CD4-positive, alpha-beta T cell (primary cell): ENCODE data around the gene MAP4. TPM values are rescaled to one million over a fixed set of nuclear protein-coding genes. Genes with fewer than 3 reads are reported as not detected.
A peak's percentile ranks its signal among the peaks of the same experiment; 100 is the strongest.

Experiments
- ATAC-seq: fragments of 200-7000 bp; cut with Tn5 transposase; one replicate; pipeline ENCODE4 v1.10.0; 2022; ENCODE audit warnings: mild to moderate bottlenecking; ENCODE audit not compliant: poor library complexity
- CTCF ChIA-PET: fragments of 350-600 bp; sonication (Branson Sonifier 250); formaldehyde crosslinking; loops from one replicate; lab custom pipeline; 2021; ENCODE audit warnings: antibody characterized with exemption, inconsistent platforms; lab: Charles Lee
- POLR2A ChIA-PET: fragments of 350-600 bp; sonication (Branson Sonifier 250); formaldehyde crosslinking; loops from one replicate; lab custom pipeline; 2021; ENCODE audit warnings: antibody characterized with exemption, inconsistent platforms; lab: Charles Lee
- DNase-seq, 14 experiments: peaks; one replicate each; pipeline ENCODE4 v3.0.0-alpha.2; 2013 to 2020; ENCODE audit warnings: mixed read lengths in 2 of 14
- H3K27ac ChIP-seq, 2 donors: one replicate each; pipeline versions ENCODE4 v1.5.1 to v1.7.0; 2013; ENCODE audit warnings: low read length in 2 of 2, low read depth in 1 of 2, mild to moderate bottlenecking in 1 of 2
- H3K27me3 ChIP-seq, 2 experiments: 1 replicate in 1 of 2; 2 replicates in 1 of 2; pipeline versions ENCODE4 v1.6.1 to v1.7.0; 2013; ENCODE audit warnings: low read length in 2 of 2, control low read depth in 1 of 2, mild to moderate bottlenecking in 1 of 2, moderate library complexity in 1 of 2; ENCODE audit not compliant: insufficient read depth in 2 of 2, control insufficient read depth in 1 of 2
- H3K36me3 ChIP-seq: one replicate; pipeline ENCODE4 v1.6.1; 2013; ENCODE audit warnings: low read length, control low read depth; ENCODE audit not compliant: insufficient read depth
- H3K4me1 ChIP-seq: one replicate; pipeline ENCODE4 v1.6.1; 2013; ENCODE audit warnings: low read length, control low read depth; ENCODE audit not compliant: insufficient read depth
- H3K4me3 ChIP-seq: one replicate; pipeline ENCODE4 v1.5.1; 2013; ENCODE audit warnings: mild to moderate bottlenecking, low read length, moderate library complexity
- H3K9me3 ChIP-seq, 2 experiments: 1 replicate in 1 of 2; 2 replicates in 1 of 2; pipeline versions ENCODE4 v1.6.1 to v1.7.0; 2013; ENCODE audit warnings: low read length in 2 of 2, mild to moderate bottlenecking in 2 of 2, control low read depth in 1 of 2, moderate library complexity in 1 of 2; ENCODE audit not compliant: control insufficient read depth in 1 of 2, insufficient read depth in 1 of 2
- H3K27ac Mint-ChIP-seq: one replicate; pipeline ENCODE4 v1.8.0; 2020; ENCODE audit warnings: mixed read lengths
- H3K27me3 Mint-ChIP-seq: one replicate; pipeline ENCODE4 v1.8.0; 2021; ENCODE audit warnings: mixed read lengths
- H3K36me3 Mint-ChIP-seq: one replicate; pipeline ENCODE4 v1.8.0; 2021; ENCODE audit warnings: low read depth, mixed read lengths
- H3K4me1 Mint-ChIP-seq: one replicate; pipeline ENCODE4 v1.8.0; 2021; ENCODE audit warnings: low read depth, mixed read lengths
- H3K4me3 Mint-ChIP-seq: one replicate; pipeline ENCODE4 v1.8.0; 2020; ENCODE audit warnings: mild to moderate bottlenecking, mixed read lengths
- H3K9me3 Mint-ChIP-seq: one replicate; pipeline ENCODE4 v1.8.0; 2020; ENCODE audit warnings: mixed read lengths
- intact Hi-C, 2 experiments: fragments of 100-400 bp; cut with DNase I in 1 of 2; cut with micrococcal nuclease in 1 of 2; formaldehyde crosslinking; loops; one replicate each; pipeline versions ENCODE4 v1.15.1 to v1.9.0; 2023 to 2025; cut with DNase I, micrococcal nuclease
- total RNA-seq, 174 experiments: library from RNA in 2 of 174; stranded (reverse) in 2 of 174; gene quantifications; one replicate each; pipeline ENCODE4 v1.2.3 and lab custom pipeline; 2021 to 2026
- TF ChIP-seq, protein P1 (sequence below): fragments of 200-600 bp; IDR thresholded peaks from one replicate; pipeline ENCODE4 v1.8.0; 2022; ENCODE audit warnings: antibody characterized with exemption, mild to moderate bottlenecking

The MAP4 gene
- total RNA-seq, 2 experiments from 2014 or later, result 42.2 to 42.6 TPM

DNA sequence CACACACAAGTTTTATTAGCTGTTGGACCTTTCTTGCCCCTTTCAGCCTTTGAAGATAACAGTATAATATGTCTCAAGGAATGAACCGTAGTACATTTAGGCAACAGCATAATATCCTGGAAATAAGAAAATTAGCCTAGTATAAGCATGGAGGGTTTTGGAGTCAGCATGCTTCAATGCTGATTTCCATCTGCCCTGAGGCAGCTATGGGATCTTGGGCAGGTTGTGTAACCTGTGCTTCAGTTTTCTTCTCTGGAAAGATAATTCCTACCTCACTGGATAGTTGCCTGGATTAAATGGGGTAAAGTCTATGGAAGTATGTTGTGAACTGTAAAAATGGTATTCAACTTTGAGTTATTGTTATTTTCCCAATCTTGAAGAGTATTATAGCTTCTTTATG is 211.6 kb downstream of the MAP4 start:
- TF ChIP-seq, protein P1, sequence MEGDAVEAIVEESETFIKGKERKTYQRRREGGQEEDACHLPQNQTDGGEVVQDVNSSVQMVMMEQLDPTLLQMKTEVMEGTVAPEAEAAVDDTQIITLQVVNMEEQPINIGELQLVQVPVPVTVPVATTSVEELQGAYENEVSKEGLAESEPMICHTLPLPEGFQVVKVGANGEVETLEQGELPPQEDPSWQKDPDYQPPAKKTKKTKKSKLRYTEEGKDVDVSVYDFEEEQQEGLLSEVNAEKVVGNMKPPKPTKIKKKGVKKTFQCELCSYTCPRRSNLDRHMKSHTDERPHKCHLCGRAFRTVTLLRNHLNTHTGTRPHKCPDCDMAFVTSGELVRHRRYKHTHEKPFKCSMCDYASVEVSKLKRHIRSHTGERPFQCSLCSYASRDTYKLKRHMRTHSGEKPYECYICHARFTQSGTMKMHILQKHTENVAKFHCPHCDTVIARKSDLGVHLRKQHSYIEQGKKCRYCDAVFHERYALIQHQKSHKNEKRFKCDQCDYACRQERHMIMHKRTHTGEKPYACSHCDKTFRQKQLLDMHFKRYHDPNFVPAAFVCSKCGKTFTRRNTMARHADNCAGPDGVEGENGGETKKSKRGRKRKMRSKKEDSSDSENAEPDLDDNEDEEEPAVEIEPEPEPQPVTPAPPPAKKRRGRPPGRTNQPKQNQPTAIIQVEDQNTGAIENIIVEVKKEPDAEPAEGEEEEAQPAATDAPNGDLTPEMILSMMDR, result no peak
- H3K27ac Mint-ChIP-seq, result peak overlapping the region; percentile 96
- Histone ChIP-seq H3K4me1 (peaks cover 26% of the 10 kb centered on the region), H3K36me3 (peaks cover 15% of the 10 kb centered on the region), H3K27me3 (no peaks in the 10 kb centered on the region), H3K27ac (no peak overlapping the region), H3K9me3 (no peaks in the 10 kb centered on the region), H3K4me3 (no peak overlapping the region)
- peak overlapping the region; percentile 95 for H3K4me3 Mint-ChIP-seq
- ChIA-PET CTCF (interaction anchor here (0.9 to 2.1 kb wide), 3 partner anchors 15 to 23 kb away, joined by 3 to 8 read pairs (median 4); no protein-coding TSS in a partner anchor), POLR2A (interaction anchor here (0.9 to 1.5 kb wide), 2 partner anchors 18 to 20 kb away, joined by 3 read pairs; no protein-coding TSS in a partner anchor)
- DNase-seq, result no peak
- peaks cover 20% of the 10 kb centered on the region for H3K4me1 Mint-ChIP-seq
- no peaks in the 10 kb centered on the region for H3K9me3 Mint-ChIP-seq
- intact Hi-C loops, result loop anchor here (5.0 to 10.0 kb wide), 3 partner anchors 282 to 420 kb away; partner anchors contain the start of gene PTPN23 (in 1 of the 2)
- H3K27me3 Mint-ChIP-seq, result no peaks in the 10 kb centered on the region
- ATAC-seq, result no peak
- peaks cover 3% of the 10 kb centered on the region for H3K36me3 Mint-ChIP-seq

DNA sequence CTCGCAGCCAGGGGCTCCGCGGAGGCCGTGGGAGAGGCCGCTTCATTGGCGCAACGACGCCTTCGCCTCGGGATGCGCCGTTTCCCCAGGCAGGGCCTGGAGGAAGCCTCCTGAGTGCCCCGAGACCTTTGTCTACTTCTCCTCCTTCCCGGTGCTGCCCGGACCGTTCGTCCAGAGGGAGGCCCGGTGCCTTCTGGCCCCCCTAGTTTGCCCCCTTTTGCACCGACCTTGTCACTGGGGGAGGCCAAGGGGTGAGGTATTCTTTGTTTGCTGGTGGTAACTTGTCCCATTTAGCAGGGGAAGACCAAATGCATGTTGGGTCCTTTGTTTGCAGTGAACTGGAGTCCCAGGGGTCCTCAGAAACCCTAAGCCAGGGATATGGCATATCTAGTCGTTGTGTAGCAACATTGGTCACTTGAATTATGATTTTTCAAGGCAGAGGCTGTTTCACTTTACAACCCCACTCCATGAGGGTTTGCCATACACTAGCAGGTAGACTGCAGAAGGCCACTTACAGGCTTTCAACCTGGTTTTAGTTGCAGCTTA is 212.7 kb downstream of the MAP4 start:
- H3K36me3 Mint-ChIP-seq, result no peaks in the 10 kb centered on the region
- peak overlapping the region; percentile 98 for H3K4me3 ChIP-seq
- DNase-seq, result peak in 2 of 14 experiments; percentile 10 to 20
- intact Hi-C loops, result loop anchor here (1.0 to 10.0 kb wide), 6 partner anchors 21 to 419 kb away; partner anchors contain the start of genes ELP6 (in 1 of the 2), PTPN23 (in 1 of the 2) and SMARCC1 (in 1 of the 2)
- ChIA-PET CTCF (interaction anchor here (1.7 to 2.1 kb wide), 2 partner anchors 14 to 21 kb away, joined by 4 to 8 read pairs; no protein-coding TSS in a partner anchor), POLR2A (no interaction called here)
- peaks cover 20% of the 10 kb centered on the region for H3K4me1 Mint-ChIP-seq
- H3K4me1 ChIP-seq, result peaks cover 26% of the 10 kb centered on the region
- peaks cover 12% of the 10 kb centered on the region for H3K36me3 ChIP-seq
- peak overlapping the region; percentile 96 for H3K27ac Mint-ChIP-seq
- no peaks in the 10 kb centered on the region for H3K9me3 Mint-ChIP-seq
- peak; percentile 22 for ATAC-seq
- H3K4me3 Mint-ChIP-seq, result peak overlapping the region; percentile 95
- TF ChIP-seq, protein P1, result no peak
- H3K27me3 ChIP-seq, result no peaks in the 10 kb centered on the region
- H3K27me3 Mint-ChIP-seq, result no peaks in the 10 kb centered on the region
- H3K27ac ChIP-seq, result peak overlapping the region; percentile 76 to 85
- no peaks in the 10 kb centered on the region for H3K9me3 ChIP-seq

DNA sequence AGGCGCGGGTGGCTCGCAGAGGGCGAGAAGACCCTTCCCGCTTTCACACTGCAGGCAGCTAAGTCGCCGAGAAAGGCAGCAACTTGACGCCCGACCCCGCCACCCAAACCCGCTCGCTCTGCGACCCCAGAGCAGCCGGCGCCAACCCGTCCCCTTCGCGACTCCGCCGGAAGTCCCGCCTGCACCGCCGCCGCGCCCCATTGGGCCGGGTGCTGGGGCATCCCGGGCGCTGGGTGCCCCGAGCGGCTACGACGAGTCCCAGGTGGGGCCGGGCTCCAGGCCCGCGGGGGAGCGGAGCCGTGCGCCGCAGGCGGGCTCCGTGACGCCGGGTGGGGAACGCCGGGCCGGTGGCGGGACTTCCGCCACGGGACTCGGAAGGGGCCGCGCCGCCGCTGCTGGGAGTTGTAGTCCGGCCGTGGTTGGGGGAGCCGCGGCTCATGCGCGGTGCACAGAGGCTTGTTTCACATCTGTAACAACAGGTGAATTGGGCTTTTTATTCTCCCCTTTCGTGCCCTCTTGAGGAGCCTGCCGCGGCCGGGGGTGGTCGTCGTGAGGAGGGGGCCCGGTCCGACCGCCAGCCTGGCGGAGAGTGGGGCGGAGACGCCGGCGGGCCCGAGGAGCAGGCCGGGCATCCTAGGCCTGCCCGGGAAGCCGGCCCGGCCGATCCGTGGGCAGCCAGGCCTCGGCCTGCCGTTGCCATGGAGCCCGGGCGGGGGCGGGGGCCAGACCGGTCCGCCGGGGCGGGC is 213.3 kb downstream of the MAP4 start, which contains the start of gene DHX30:
TSS of gene DHX30 (plus strand) at position 405 of the 746 bp plus-strand sequence. CDS start 7,546 bp downstream, outside the sequence.
- peaks cover 20% of the 10 kb centered on the region for H3K4me1 Mint-ChIP-seq
- H3K27ac Mint-ChIP-seq, result peak within 1 kb of the TSS; percentile 96
- no peaks in the 10 kb centered on the region for H3K27me3 Mint-ChIP-seq
- TF ChIP-seq, protein P1, result no peak
- intact Hi-C loops, result loop anchor here (1.0 to 10.0 kb wide), 6 partner anchors 22 to 418 kb away; partner anchors contain the start of genes ELP6 (in 1 of the 2), PTPN23 (in 1 of the 2) and SMARCC1 (in 1 of the 2)
- peak; percentile 63 to 94 (median 80) for DNase-seq
- CTCF ChIA-PET, result interaction anchor here (1.0 to 1.7 kb wide), 4 partner anchors 13 to 282 kb away, joined by 3 to 4 read pairs (median 4); no protein-coding TSS in a partner anchor
- Histone ChIP-seq H3K36me3 (peaks cover 7% of the 10 kb centered on the region), H3K9me3 (no peaks in the 10 kb centered on the region), H3K27ac (peak within 1 kb of the TSS; percentile 83 to 85), H3K4me1 (peaks cover 26% of the 10 kb centered on the region), H3K27me3 (no peaks in the 10 kb centered on the region), H3K4me3 (peak within 1 kb of the TSS; percentile 98)
- ATAC-seq, result peak; percentile 90
- H3K4me3 Mint-ChIP-seq, result peak within 1 kb of the TSS; percentile 97
- H3K9me3 Mint-ChIP-seq, result no peaks in the 10 kb centered on the region
- POLR2A ChIA-PET, result interaction anchor here (0.7 to 2.1 kb wide), 5 partner anchors 10 to 22 kb away, joined by 3 to 15 read pairs (median 7); partner anchors contain the start of gene SMARCC1
- no peaks in the 10 kb centered on the region for H3K36me3 Mint-ChIP-seq
